K562 (cell line): ENCODE data around the gene DSTYK. TPM values are rescaled to one million over a fixed set of nuclear protein-coding genes. Genes with fewer than 3 reads are reported as not detected.

Experiments
- CREM ChIP-seq: IDR thresholded peaks from 2 replicates; pipeline ENCODE4 v1.6.1; 2014; ENCODE audit warnings: antibody characterized with exemption, low read depth
- DNMT1 ChIP-seq: fragments of 450-650 bp; IDR thresholded peaks from 2 replicates; pipeline ENCODE4 v1.6.1; 2016; ENCODE audit warnings: antibody characterized with exemption, mild to moderate bottlenecking
- MIER1 ChIP-seq: fragments of 450-650 bp; IDR thresholded peaks from 2 replicates; pipeline ENCODE4 v1.6.1; 2016; ENCODE audit warnings: antibody characterized with exemption, mild to moderate bottlenecking, low read depth
- PCBP2 ChIP-seq: fragments of 200-400 bp; formaldehyde crosslinking; IDR thresholded peaks from 2 replicates; pipeline ENCODE4 v1.6.1; 2018; ENCODE audit warnings: low read length, low read depth, mild to moderate bottlenecking, moderate library complexity; ENCODE audit not compliant: poor library complexity, severe bottlenecking
- SMAD3 ChIP-seq: fragments of 450-650 bp; formaldehyde crosslinking; conservative IDR thresholded peaks from 2 replicates; pipeline ENCODE4 v1.4.0; 2020; ENCODE audit warnings: mild to moderate bottlenecking
- STAT5A ChIP-seq: IDR thresholded peaks from 2 replicates; pipeline ENCODE4 v1.6.1; 2012; ENCODE audit warnings: low read length, inconsistent platforms, borderline replicate concordance
- TARDBP ChIP-seq: fragments of 450-650 bp; IDR thresholded peaks from 2 replicates; pipeline ENCODE4 v1.6.1; 2016
- THRAP3 ChIP-seq: fragments of 450-650 bp; IDR thresholded peaks from 2 replicates; pipeline ENCODE4 v1.6.1; 2016; ENCODE audit warnings: mild to moderate bottlenecking, inconsistent platforms, borderline replicate concordance
- XRCC5 ChIP-seq: fragments of 200-400 bp; formaldehyde crosslinking; IDR thresholded peaks from 2 replicates; pipeline ENCODE4 v1.6.1; 2017; ENCODE audit warnings: low read depth, mild to moderate bottlenecking, low read length
- ZNF583 ChIP-seq: fragments of 250-450 bp; sonication (Bioruptor Pico); IDR thresholded peaks from 2 replicates; pipeline ENCODE4 v1.4.0; 2020
- ZNF668 ChIP-seq: fragments of 250-450 bp; sonication (Bioruptor Pico); IDR thresholded peaks from 2 replicates; pipeline ENCODE4 v1.8.0; 2022; ENCODE audit warnings: mild to moderate bottlenecking, inconsistent platforms
- polyA plus RNA-seq, 8 experiments: library from polyadenylated mRNA; depleted of rRNA in 4 of 8; stranded (reverse) in 5 of 8; unstranded in 3 of 8; fragments of >200 nt; fragmentation: Nextera tagmentation in 2 of 8; fragmentation: Illumina TruSeq in 1 of 8; extraction: Ambion mirVana in 2 of 8; extraction: Trizol in 1 of 8; gene quantifications; 2 replicates each; pipeline versions ENCODE4 v1.2.1 to v1.2.3, GENCODE V29; 2011 to 2014; ENCODE audit warnings: inconsistent platforms in 1 of 8, missing spikeins in 1 of 8
- total RNA-seq, 7 experiments: library from RNA; depleted of rRNA in 6 of 7; stranded (reverse); fragments of >200 nt in 6 of 7; fragmentation: Illumina TruSeq in 2 of 7; extraction: Trizol in 2 of 7; gene quantifications; 2 replicates each; pipeline versions ENCODE4 v1.2.1 to v1.2.3, GENCODE V29; 2011 to 2021; ENCODE audit warnings: low replicate concordance in 1 of 7
- TF ChIP-seq, protein P1 (sequence below): fragments of 450-650 bp; IDR thresholded peaks from 2 replicates; pipeline ENCODE4 v1.6.1; 2017; ENCODE audit warnings: mild to moderate bottlenecking, moderate library complexity
- TF ChIP-seq, protein P2 (sequence below): sonication (generic); formaldehyde crosslinking; IDR thresholded peaks from 2 replicates; pipeline ENCODE4 v1.8.0; 2022; ENCODE audit warnings: mild to moderate bottlenecking, missing genetic modification reagents
- TF ChIP-seq, protein P3 (sequence below): sonication (generic); formaldehyde crosslinking; IDR thresholded peaks from 2 replicates; pipeline ENCODE4 v1.8.1; 2022; ENCODE audit warnings: missing genetic modification reagents
- TF ChIP-seq, protein P4 (sequence below): fragments of 250-450 bp; sonication (Bioruptor Pico); IDR thresholded peaks from 2 replicates; pipeline ENCODE4 v1.5.0; 2022; ENCODE audit warnings: mild to moderate bottlenecking
- TF ChIP-seq, protein P5 (sequence below), 2 experiments: IDR thresholded peaks; 2 replicates each; pipeline ENCODE4 v1.6.1; 2011; ENCODE audit warnings: borderline replicate concordance in 1 of 2, control low read depth in 1 of 2, low read depth in 1 of 2, low read length in 1 of 2, mild to moderate bottlenecking in 1 of 2, mixed read lengths in 1 of 2, moderate library complexity in 1 of 2; ENCODE audit not compliant: insufficient read depth in 1 of 2, insufficient read length in 1 of 2, poor library complexity in 1 of 2, severe bottlenecking in 1 of 2; ENCODE audit errors: extremely low read depth in 1 of 2

DSTYK gene
- total and polyA plus RNA-seq, 9 of the 15 experiments (the other 6 are each of a cell fraction or from before 2014, with no cell fraction given): 4.2 to 7.1 (median 6.2) TPM

DNA sequence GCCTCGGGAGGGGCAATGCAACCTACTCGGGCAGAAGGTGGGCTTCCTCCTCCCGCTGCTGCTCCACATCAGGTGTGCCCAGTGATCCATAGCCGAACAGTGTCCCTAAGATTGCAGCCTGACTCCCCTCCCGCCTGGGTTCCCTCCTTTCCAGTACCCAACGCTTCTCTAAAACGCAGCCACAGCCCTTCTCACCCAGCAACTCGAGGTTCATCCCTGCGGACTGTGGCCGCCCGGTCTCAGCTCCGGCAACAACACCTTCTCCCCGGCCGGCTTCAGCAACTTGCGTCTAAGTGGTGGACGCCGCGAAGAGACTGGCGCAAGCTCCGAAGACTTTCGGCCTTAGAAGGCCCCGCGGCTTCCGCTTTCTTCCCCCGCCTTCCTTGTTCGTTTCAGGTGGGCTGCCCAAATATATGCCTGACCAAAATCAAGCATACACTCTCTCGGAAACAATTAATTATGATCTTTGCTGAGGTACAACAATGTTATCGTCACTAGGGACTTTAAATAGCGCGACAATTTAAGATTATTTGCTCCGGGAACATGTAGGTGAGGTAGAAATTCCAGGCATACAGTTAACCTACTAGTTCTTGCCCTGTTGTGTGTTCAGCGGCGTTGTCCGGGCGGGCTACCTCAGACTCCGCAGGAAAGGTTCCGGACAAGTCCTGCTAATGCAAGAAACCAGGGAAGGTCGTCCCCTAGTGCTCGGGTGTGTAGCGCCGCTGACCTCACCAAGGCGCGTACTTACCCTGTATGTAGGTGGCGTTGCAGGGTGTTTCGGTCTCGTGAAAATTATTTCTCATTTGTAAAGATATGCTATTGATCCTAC, 89.6 kb downstream of the DSTYK start, which contains the start of gene RBBP5 (continued):
- TF ChIP-seq, protein P1, sequence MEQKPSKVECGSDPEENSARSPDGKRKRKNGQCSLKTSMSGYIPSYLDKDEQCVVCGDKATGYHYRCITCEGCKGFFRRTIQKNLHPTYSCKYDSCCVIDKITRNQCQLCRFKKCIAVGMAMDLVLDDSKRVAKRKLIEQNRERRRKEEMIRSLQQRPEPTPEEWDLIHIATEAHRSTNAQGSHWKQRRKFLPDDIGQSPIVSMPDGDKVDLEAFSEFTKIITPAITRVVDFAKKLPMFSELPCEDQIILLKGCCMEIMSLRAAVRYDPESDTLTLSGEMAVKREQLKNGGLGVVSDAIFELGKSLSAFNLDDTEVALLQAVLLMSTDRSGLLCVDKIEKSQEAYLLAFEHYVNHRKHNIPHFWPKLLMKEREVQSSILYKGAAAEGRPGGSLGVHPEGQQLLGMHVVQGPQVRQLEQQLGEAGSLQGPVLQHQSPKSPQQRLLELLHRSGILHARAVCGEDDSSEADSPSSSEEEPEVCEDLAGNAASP: no peak
- TF ChIP-seq, protein P2, sequence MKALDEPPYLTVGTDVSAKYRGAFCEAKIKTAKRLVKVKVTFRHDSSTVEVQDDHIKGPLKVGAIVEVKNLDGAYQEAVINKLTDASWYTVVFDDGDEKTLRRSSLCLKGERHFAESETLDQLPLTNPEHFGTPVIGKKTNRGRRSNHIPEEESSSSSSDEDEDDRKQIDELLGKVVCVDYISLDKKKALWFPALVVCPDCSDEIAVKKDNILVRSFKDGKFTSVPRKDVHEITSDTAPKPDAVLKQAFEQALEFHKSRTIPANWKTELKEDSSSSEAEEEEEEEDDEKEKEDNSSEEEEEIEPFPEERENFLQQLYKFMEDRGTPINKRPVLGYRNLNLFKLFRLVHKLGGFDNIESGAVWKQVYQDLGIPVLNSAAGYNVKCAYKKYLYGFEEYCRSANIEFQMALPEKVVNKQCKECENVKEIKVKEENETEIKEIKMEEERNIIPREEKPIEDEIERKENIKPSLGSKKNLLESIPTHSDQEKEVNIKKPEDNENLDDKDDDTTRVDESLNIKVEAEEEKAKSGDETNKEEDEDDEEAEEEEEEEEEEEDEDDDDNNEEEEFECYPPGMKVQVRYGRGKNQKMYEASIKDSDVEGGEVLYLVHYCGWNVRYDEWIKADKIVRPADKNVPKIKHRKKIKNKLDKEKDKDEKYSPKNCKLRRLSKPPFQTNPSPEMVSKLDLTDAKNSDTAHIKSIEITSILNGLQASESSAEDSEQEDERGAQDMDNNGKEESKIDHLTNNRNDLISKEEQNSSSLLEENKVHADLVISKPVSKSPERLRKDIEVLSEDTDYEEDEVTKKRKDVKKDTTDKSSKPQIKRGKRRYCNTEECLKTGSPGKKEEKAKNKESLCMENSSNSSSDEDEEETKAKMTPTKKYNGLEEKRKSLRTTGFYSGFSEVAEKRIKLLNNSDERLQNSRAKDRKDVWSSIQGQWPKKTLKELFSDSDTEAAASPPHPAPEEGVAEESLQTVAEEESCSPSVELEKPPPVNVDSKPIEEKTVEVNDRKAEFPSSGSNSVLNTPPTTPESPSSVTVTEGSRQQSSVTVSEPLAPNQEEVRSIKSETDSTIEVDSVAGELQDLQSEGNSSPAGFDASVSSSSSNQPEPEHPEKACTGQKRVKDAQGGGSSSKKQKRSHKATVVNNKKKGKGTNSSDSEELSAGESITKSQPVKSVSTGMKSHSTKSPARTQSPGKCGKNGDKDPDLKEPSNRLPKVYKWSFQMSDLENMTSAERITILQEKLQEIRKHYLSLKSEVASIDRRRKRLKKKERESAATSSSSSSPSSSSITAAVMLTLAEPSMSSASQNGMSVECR (CRISPR knock-in tag): peak; percentile 95
- TF ChIP-seq, protein P3, sequence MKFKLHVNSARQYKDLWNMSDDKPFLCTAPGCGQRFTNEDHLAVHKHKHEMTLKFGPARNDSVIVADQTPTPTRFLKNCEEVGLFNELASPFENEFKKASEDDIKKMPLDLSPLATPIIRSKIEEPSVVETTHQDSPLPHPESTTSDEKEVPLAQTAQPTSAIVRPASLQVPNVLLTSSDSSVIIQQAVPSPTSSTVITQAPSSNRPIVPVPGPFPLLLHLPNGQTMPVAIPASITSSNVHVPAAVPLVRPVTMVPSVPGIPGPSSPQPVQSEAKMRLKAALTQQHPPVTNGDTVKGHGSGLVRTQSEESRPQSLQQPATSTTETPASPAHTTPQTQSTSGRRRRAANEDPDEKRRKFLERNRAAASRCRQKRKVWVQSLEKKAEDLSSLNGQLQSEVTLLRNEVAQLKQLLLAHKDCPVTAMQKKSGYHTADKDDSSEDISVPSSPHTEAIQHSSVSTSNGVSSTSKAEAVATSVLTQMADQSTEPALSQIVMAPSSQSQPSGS: peak; percentile 74; the same call in 1 of the 2 replicates
- peak; percentile 89; the same call in 1 of the 2 replicates for TF ChIP-seq ZNF668 (CRISPR knock-in tag)
- peak; percentile 100 for TF ChIP-seq XRCC5
- TF ChIP-seq, protein P4, sequence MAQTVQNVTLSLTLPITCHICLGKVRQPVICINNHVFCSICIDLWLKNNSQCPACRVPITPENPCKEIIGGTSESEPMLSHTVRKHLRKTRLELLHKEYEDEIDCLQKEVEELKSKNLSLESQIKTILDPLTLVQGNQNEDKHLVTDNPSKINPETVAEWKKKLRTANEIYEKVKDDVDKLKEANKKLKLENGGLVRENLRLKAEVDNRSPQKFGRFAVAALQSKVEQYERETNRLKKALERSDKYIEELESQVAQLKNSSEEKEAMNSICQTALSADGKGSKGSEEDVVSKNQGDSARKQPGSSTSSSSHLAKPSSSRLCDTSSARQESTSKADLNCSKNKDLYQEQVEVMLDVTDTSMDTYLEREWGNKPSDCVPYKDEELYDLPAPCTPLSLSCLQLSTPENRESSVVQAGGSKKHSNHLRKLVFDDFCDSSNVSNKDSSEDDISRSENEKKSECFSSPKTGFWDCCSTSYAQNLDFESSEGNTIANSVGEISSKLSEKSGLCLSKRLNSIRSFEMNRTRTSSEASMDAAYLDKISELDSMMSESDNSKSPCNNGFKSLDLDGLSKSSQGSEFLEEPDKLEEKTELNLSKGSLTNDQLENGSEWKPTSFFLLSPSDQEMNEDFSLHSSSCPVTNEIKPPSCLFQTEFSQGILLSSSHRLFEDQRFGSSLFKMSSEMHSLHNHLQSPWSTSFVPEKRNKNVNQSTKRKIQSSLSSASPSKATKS: peak; percentile 84; the same call in 1 of the 2 replicates
- TF ChIP-seq, protein P5, sequence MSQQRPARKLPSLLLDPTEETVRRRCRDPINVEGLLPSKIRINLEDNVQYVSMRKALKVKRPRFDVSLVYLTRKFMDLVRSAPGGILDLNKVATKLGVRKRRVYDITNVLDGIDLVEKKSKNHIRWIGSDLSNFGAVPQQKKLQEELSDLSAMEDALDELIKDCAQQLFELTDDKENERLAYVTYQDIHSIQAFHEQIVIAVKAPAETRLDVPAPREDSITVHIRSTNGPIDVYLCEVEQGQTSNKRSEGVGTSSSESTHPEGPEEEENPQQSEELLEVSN (IDR thresholded peaks at IDR 0.05; ENCODE audit: borderline replicate concordance in 1 of 2, extremely low read depth in 1 of 2, insufficient read depth in 1 of 2, insufficient read length in 1 of 2, low read depth in 1 of 2, low read length in 1 of 2, poor library complexity in 1 of 2, severe bottlenecking in 1 of 2): peak in 1 of 2 experiments; percentile 49
- TF ChIP-seq TARDBP: peak; percentile 95
- TF ChIP-seq MIER1: peak; percentile 69; the same call in 1 of the 2 replicates
- TF ChIP-seq CREM: peak; percentile 96
- TF ChIP-seq THRAP3: peak; percentile 36; the same call in 1 of the 2 replicates
- TF ChIP-seq STAT5A: peak; percentile 78
- TF ChIP-seq SMAD3 (CRISPR knock-in tag): peak; percentile 55; the same call in 1 of the 2 replicates
- peak; percentile 40; the same call in 1 of the 2 replicates for TF ChIP-seq ZNF583 (CRISPR knock-in tag)
- no peak for TF ChIP-seq PCBP2
- peak; percentile 17; the same call in 1 of the 2 replicates for TF ChIP-seq DNMT1
